ENCODE data around the gene OXSR1.

DNA sequence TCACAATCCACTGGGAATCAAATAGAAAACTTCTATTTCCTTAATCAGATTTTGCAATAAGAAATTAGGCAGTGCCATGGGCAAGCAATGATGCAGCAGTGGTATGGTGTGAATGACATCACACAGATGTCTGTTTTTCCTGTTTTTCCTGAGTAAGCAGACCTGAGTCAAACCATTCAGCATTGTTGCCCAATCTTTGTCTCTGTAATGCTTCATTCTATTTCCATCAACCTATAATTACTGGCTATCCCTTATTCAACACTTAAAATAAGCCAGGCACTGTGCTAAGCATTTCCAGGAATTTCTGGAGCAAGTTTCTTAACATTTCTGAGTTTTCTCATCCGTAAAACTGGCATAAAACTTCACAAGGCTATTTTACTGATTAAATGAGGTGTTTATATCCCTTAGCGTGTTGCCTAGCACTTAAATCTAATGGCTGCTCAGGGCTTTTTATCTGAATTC is 11.3 kb upstream of the OXSR1 start:
- no peak for TF ChIP-seq SP140L (CRISPR knock-in tag; IDR thresholded peaks at IDR 0.05; ENCODE audit: borderline replicate concordance)
- TF ChIP-seq, protein P1, sequence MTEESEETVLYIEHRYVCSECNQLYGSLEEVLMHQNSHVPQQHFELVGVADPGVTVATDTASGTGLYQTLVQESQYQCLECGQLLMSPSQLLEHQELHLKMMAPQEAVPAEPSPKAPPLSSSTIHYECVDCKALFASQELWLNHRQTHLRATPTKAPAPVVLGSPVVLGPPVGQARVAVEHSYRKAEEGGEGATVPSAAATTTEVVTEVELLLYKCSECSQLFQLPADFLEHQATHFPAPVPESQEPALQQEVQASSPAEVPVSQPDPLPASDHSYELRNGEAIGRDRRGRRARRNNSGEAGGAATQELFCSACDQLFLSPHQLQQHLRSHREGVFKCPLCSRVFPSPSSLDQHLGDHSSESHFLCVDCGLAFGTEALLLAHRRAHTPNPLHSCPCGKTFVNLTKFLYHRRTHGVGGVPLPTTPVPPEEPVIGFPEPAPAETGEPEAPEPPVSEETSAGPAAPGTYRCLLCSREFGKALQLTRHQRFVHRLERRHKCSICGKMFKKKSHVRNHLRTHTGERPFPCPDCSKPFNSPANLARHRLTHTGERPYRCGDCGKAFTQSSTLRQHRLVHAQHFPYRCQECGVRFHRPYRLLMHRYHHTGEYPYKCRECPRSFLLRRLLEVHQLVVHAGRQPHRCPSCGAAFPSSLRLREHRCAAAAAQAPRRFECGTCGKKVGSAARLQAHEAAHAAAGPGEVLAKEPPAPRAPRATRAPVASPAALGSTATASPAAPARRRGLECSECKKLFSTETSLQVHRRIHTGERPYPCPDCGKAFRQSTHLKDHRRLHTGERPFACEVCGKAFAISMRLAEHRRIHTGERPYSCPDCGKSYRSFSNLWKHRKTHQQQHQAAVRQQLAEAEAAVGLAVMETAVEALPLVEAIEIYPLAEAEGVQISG (CRISPR knock-in tag; IDR thresholded peaks at IDR 0.05): no peak
- TF ChIP-seq SMAD1 (CRISPR knock-in tag; IDR thresholded peaks at IDR 0.05; ENCODE audit: borderline replicate concordance, low read depth): no peak
